HepG2 (cell line): ENCODE data around the gene RRAD. TPM values are rescaled to one million over a fixed set of nuclear protein-coding genes. Genes with fewer than 3 reads are reported as not detected.

Experiments used
- AFF4 ChIP-seq: sonication (generic); formaldehyde crosslinking; IDR thresholded peaks from 2 replicates; pipeline ENCODE4 v1.4.0; 2020; ENCODE audit warnings: missing genetic modification reagents
- AKNA ChIP-seq: sonication (generic); formaldehyde crosslinking; IDR thresholded peaks from 2 replicates; pipeline ENCODE4 v1.4.0; 2020; ENCODE audit warnings: missing genetic modification reagents, borderline replicate concordance
- CEBPZ ChIP-seq: IDR thresholded peaks from 2 replicates; pipeline ENCODE4 v1.6.1; 2012; ENCODE audit warnings: low read length, improper control_type of control experiment
- CREBL2 ChIP-seq: sonication (generic); formaldehyde crosslinking; IDR thresholded peaks from 2 replicates; pipeline ENCODE4 v1.8.1; 2023; ENCODE audit warnings: missing genetic modification reagents, mild to moderate bottlenecking, borderline replicate concordance
- FOXA3 ChIP-seq: IDR thresholded peaks from 2 replicates; pipeline ENCODE4 v1.6.1; 2016; ENCODE audit warnings: missing genetic modification reagents, missing compliant biosample characterization
- HNRNPL ChIP-seq: fragments of 200-400 bp; formaldehyde crosslinking; IDR thresholded peaks from 2 replicates; pipeline ENCODE4 v1.6.1; 2017; ENCODE audit warnings: mild to moderate bottlenecking, low read depth, low read length
- MED8 ChIP-seq: sonication (generic); formaldehyde crosslinking; IDR thresholded peaks from 2 replicates; pipeline ENCODE4 v1.8.1; 2023; ENCODE audit warnings: mild to moderate bottlenecking, missing genetic modification reagents; ENCODE audit not compliant: insufficient replicate concordance
- MTA3 ChIP-seq: sonication (generic); formaldehyde crosslinking; IDR thresholded peaks from 2 replicates; pipeline ENCODE4 v1.4.0; 2020; ENCODE audit warnings: missing genetic modification reagents
- RAD51 ChIP-seq: fragments of 450-650 bp; IDR thresholded peaks from 2 replicates; pipeline ENCODE4 v1.6.1; 2016; ENCODE audit warnings: borderline replicate concordance
- SMYD3 ChIP-seq: sonication (generic); formaldehyde crosslinking; IDR thresholded peaks from 2 replicates; pipeline ENCODE4 v1.8.1; 2023; ENCODE audit warnings: mild to moderate bottlenecking, missing genetic modification reagents
- XRCC5 ChIP-seq: fragments of 200-400 bp; formaldehyde crosslinking; optimal IDR thresholded peaks from 2 replicates; pipeline ENCODE3; 2017; ENCODE audit warnings: mild to moderate bottlenecking, low read length
- ZBTB8A ChIP-seq: sonication (generic); formaldehyde crosslinking; IDR thresholded peaks from 2 replicates; pipeline ENCODE4 v1.4.0; 2020; ENCODE audit warnings: mild to moderate bottlenecking, low read depth, missing genetic modification reagents, borderline replicate concordance
- ZNF20 ChIP-seq: sonication (generic); formaldehyde crosslinking; IDR thresholded peaks from 2 replicates; pipeline ENCODE4 v1.4.0; 2020; ENCODE audit warnings: mild to moderate bottlenecking, moderate library complexity, missing genetic modification reagents
- ZNF230 ChIP-seq: sonication (generic); formaldehyde crosslinking; IDR thresholded peaks from 2 replicates; pipeline ENCODE4 v1.4.0; 2020; ENCODE audit warnings: mild to moderate bottlenecking, missing genetic modification reagents
- ZNF44 ChIP-seq: sonication (generic); formaldehyde crosslinking; IDR thresholded peaks from 2 replicates; pipeline ENCODE4 v1.5.1; 2020; ENCODE audit warnings: mild to moderate bottlenecking, missing genetic modification reagents
- ZNF496 ChIP-seq: sonication (generic); formaldehyde crosslinking; IDR thresholded peaks from 2 replicates; pipeline ENCODE4 v1.8.1; 2023; ENCODE audit warnings: mild to moderate bottlenecking, moderate library complexity, missing genetic modification reagents; ENCODE audit not compliant: insufficient replicate concordance
- ZNF607 ChIP-seq: sonication (generic); formaldehyde crosslinking; IDR thresholded peaks from 2 replicates; pipeline ENCODE4 v1.5.1; 2020; ENCODE audit warnings: missing genetic modification reagents, mild to moderate bottlenecking, borderline replicate concordance
- polyA plus RNA-seq, 8 experiments: library from polyadenylated mRNA; depleted of rRNA in 3 of 8; stranded (reverse) in 7 of 8; unstranded in 1 of 8; fragments of >200 nt; fragmentation: Illumina TruSeq in 4 of 8; extraction: Trizol in 4 of 8; gene quantifications; 2 replicates each; pipeline versions ENCODE4 v1.2.1 to v1.2.3, GENCODE V29; 2011 to 2016; ENCODE audit warnings: low read depth in 4 of 8, missing spikeins in 1 of 8, mixed read lengths in 1 of 8; ENCODE audit not compliant: insufficient read depth in 1 of 8
- total RNA-seq, 5 experiments: library from RNA; depleted of rRNA; stranded (reverse); fragments of >200 nt; fragmentation: Illumina TruSeq; extraction: Trizol; gene quantifications; 2 replicates each; pipeline ENCODE4 v1.2.3, GENCODE V29; 2016; ENCODE audit warnings: low read depth in 1 of 5

RRAD gene
- total and polyA plus RNA-seq, 2 of the 13 experiments (the other 11 are each of a cell fraction or from before 2014, with no cell fraction given) = 0.80 to 1.1 TPM

GRCh38 chr16:66961065-66961744, 35.9 kb upstream of the RRAD start, which contains the start of gene CES3 (continued):
- TF ChIP-seq CEBPZ = no peak
- no peak for TF ChIP-seq RAD51
- no peak for TF ChIP-seq SMYD3 (CRISPR knock-in tag)
- TF ChIP-seq HNRNPL = 0 out of 2 replicates have a peak, but pooled peaks have one; percentile 27
- TF ChIP-seq ZNF230 (CRISPR knock-in tag) = peak; percentile 72; the same call in 1 of the 2 replicates
- no peak for TF ChIP-seq MED8 (CRISPR knock-in tag)
- no peak for TF ChIP-seq ZNF44 (CRISPR knock-in tag)
- peak; percentile 99 for TF ChIP-seq XRCC5
- TF ChIP-seq AKNA (CRISPR knock-in tag) = no peak
- no peak for TF ChIP-seq AFF4
- TF ChIP-seq ZNF496 = no peak
- no peak for TF ChIP-seq FOXA3
- no peak for TF ChIP-seq CREBL2
- no peak for TF ChIP-seq ZNF20
- no peak; the same call in 1 of the 2 replicates for TF ChIP-seq ZNF607
- TF ChIP-seq MTA3 (CRISPR knock-in tag) = no peak
- no peak for TF ChIP-seq ZBTB8A
